AG20443 (cell line): ENCODE data around the gene RFPL1.
"Not testable (repeated sequence)": the region's sequence is repeated elsewhere in the genome, so short reads cannot be mapped to it uniquely, and the experiment has no call there.

Experiments used
- DNase-seq: peaks from one replicate; pipeline ENCODE4 v3.0.0; 2012; ENCODE audit warnings: low spot score, mixed read lengths

Gene RFPL1

DNA sequence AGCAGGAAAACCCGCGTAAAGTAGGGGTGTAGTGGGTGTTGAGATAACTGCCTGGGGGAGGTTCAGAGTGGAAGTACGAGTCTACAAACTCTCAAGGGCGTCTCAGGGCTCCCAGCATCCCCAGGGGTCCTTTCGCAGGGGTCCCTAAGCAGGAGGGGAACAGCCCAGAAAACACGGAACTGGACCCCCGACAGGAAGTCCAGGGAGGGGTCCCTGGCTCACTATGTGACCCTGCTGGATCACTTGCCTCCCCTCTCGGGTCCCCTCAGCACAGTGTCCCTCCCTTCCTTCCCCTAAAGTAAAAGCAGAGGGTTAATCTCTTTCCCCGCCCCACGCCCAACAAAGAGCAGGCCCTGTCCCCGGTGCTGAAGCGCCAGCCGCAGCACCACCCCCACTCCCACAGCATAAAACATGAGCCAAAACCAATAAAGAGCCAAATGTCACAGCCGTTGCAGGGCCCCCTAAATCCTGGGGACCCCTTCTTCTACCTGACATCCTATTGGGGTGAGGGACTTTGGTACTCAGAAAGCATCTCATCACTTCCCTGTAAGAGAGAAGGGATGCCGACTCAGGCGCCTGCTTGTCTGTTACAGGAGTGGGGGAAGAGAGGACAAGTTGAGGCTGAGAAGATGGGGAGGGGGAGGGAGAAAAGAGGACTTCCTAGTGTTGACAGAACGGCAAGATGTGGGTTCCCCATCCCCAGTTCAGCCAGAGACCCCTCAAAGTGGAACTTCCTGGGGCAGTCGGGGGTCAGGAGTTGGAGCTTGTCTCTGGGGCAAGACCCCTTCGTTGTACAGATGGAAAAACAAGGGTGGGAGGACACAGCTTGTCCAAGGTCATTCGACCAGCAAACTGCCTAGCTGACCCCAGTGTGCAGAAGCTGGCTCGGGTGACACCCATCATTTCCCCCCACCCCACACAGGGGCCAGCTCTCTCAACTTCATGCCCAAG lies 40.2 kb downstream of the RFPL1 start:
- peak; percentile 63 for DNase-seq

DNA sequence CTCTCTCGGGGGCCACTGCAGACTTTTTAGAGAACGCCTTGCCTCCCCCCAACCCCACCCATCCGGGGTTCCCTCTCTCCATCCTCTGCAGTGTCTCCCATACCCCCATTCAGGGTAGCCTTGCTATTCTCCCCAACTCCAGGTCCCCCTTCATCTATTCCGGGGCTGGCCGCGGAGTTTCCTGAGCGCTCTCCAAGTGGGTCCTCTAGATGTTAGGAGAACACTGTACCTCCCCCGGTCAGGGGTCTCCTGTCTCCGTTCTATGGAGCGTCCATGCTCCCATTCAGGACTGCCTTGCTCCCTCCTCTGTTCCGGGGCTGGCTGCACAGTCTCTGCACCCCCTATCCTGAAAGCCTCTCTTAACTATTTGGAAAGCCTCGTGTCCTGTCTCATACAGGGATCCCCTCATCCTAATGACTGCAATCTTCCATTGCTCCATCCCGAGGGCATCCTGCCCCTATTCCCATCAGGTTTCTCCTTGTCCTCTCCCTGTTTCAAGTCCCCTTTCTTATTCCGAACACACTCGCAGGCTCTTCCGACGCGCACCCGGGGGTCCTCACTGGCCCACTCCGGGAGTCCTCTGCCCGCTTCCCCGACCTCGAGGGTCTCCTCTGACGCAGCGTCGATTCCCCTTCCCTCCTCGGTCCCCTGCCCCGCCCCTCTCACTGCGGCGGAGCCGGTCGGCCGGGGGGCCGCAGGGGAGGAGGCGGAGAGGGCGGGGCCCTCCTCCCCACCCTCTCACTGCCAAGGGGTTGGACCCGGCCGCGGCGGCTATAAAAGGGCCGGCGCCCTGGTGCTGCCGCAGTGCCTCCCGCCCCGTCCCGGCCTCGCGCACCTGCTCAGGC lies 41.3 kb downstream of the RFPL1 start, which contains the start of gene NEFH:
NEFH (plus strand) TSS at position 802 of the 845 bp plus-strand sequence. CDS start 45 bp downstream, outside the sequence.
- no peak for DNase-seq

DNA sequence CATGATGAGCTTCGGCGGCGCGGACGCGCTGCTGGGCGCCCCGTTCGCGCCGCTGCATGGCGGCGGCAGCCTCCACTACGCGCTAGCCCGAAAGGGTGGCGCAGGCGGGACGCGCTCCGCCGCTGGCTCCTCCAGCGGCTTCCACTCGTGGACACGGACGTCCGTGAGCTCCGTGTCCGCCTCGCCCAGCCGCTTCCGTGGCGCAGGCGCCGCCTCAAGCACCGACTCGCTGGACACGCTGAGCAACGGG lies 41.8 kb downstream of the RFPL1 start:
- no peak for DNase-seq

DNA sequence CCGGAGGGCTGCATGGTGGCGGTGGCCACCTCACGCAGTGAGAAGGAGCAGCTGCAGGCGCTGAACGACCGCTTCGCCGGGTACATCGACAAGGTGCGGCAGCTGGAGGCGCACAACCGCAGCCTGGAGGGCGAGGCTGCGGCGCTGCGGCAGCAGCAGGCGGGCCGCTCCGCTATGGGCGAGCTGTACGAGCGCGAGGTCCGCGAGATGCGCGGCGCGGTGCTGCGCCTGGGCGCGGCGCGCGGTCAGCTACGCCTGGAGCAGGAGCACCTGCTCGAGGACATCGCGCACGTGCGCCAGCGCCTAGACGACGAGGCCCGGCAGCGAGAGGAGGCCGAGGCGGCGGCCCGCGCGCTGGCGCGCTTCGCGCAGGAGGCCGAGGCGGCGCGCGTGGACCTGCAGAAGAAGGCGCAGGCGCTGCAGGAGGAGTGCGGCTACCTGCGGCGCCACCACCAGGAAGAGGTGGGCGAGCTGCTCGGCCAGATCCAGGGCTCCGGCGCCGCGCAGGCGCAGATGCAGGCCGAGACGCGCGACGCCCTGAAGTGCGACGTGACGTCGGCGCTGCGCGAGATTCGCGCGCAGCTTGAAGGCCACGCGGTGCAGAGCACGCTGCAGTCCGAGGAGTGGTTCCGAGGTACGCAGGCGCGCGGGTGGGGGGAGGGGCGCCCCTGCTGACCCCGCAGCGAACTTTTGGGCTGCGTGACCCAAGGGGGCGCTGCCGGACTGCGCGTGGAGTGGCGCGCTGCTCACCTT lies 42.3 kb downstream of the RFPL1 start:
- peak; percentile 56 for DNase-seq

DNA sequence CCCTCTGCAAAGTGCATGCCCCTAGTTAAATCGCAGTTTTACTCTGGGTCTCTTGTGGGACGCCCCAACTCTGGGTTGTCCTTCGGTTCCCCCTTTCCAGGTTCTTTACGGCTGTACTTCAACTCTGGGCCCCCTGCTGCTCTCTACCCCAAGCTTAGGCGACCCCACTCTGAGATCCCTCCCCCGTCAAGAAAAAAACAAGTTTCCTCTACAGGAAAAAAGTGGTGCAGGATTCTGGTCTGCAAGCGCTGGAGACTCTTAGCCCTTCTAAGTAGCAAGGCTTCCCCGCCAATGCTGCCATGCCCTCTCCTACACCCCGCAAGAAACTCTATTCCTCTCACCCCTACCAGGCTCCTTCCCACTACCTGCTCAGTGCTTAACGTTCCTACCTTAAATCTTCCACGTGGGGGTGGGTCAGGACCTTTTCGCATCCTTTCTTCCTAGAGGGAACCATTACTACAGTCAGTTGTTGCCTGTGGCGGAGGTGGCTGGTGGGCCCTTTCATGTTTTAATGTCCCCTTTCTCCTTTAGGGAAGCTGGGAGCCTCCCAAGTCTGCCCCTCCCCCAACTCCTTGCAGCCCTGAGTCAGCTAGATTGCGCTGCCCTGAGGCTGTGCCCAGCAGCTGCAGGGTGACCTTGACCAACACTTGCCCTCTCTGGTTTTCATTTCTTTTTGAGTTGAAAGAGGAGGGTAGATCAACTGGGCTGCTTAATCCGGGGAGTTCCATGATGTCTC lies 43.0 kb downstream of the RFPL1 start:
- DNase-seq, result no peak

DNA sequence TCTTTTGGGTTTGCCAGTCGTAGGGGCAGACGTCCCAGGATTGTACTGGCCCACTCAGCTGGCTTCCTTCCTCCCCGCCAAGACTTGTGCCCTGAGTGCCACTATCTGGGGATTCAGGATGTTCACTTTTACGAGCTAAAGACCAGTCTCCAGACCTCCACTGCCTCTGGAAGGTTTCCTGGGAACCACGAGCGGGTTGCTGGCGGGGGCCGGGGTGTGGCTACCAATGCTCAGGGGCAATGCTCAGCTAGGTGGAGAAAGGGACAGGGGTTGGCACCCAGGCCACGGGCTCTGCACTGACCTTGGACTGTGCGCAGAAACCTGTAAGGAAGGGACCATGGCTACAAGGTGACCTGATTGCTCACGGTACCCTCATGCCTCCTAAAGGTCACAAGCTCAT lies 43.9 kb downstream of the RFPL1 start:
- DNase-seq, result no peak

DNA sequence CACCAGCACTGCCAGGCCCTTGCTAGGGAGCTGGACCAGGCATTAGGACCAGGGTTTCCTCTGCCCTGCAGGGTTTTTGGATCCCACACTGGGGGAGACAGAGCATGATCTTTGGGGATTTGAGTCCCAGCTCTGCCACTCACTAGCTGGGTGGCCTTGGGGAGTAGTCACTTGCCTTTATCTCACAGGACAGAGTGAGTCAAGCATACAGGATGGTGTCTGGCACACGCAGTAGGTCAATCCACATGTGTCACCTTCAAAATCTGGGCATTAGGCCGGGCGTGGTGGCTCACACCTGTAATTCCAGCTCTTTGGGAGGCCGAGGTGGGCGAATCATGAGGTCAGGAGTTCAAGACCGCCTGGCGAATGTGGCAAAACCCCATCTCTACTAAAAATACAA lies 44.3 kb downstream of the RFPL1 start:
- no peak for DNase-seq

DNA sequence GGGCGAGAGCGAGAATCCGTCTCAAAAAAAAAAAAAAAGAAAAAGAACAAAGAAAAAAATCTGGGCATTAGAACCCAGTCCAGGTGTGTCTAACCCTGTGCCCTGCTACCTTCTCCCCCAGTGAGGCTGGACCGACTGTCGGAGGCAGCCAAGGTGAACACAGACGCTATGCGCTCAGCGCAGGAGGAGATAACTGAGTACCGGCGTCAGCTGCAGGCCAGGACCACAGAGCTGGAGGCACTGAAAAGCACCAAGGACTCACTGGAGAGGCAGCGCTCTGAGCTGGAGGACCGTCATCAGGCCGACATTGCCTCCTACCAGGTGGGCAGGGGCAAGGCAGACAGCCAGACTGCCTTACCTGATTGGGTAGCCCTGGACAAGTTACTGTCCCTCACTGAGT lies 44.9 kb downstream of the RFPL1 start:
- no peak for DNase-seq

DNA sequence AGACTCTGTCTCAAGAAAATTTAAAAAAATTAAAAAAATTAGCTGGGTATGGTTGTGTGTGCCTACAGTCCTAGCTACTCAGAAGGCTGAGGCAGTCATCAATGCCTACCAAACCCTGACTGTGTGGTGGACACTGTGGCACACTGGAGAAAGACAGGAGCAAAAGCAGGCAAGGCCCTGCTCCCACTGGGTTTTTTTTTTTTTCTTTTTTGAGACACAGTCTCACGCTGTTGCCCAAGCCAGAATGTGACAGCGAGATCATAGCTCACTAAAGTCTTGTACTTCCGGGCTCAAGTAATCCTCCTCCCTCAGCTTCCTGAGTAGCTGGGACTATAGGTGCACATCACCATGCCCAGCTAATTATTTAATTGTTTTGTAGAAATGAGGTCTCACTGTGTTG lies 46.3 kb downstream of the RFPL1 start:
- no peak for DNase-seq

DNA sequence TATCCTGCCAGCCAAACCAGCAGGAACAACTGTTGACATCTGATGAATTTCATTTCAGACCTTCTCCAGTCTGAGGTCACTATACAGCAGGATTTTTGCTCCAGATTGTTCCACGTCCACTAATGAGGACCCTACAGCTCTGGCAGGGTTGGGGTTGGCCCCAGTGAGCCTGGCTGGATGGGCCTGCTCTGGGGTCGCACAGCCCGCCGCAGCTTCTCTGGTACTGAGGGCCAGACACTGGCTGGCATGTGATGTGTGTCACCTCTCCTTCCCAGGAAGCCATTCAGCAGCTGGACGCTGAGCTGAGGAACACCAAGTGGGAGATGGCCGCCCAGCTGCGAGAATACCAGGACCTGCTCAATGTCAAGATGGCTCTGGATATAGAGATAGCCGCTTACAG lies 47.1 kb downstream of the RFPL1 start:
- DNase-seq, result no peak

DNA sequence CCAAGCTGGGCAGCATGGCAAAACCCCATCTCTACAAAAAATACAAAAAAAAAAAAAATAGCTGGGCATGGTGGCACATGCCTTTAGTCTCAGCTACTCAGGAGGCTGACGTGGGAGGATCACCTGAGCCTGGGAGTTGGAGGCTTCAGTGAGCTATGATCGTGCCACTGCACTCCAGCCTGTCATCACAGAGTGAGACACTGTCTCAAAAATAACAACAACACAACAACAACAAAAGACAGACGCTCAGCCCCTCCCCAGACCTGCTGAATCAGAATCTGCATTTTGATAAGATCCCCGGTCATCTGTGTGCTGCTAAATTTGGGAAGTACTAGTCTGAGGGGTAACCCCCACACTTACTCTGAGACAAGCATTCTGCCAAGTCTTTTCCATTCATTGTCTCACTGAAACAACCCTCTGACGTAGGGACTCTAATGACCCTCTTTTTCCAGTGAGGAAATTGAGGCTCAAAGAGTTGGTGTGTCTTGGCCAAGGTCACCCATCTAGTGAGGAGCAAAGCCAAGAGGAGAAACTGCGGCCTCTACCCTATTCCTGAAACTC lies 49.1 kb downstream of the RFPL1 start:
- no peak for DNase-seq

DNA sequence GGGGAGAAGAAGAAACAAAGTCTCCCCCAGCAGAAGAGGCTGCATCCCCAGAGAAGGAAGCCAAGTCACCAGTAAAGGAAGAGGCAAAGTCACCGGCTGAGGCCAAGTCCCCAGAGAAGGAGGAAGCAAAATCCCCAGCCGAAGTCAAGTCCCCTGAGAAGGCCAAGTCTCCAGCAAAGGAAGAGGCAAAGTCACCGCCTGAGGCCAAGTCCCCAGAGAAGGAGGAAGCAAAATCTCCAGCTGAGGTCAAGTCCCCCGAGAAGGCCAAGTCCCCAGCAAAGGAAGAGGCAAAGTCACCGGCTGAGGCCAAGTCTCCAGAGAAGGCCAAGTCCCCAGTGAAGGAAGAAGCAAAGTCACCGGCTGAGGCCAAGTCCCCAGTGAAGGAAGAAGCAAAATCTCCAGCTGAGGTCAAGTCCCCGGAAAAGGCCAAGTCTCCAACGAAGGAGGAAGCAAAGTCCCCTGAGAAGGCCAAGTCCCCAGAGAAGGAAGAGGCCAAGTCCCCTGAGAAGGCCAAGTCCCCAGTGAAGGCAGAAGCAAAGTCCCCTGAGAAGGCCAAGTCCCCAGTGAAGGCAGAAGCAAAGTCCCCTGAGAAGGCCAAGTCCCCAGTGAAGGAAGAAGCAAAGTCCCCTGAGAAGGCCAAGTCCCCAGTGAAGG lies 50.9 kb downstream of the RFPL1 start:
- not testable (repeated sequence) for DNase-seq

DNA sequence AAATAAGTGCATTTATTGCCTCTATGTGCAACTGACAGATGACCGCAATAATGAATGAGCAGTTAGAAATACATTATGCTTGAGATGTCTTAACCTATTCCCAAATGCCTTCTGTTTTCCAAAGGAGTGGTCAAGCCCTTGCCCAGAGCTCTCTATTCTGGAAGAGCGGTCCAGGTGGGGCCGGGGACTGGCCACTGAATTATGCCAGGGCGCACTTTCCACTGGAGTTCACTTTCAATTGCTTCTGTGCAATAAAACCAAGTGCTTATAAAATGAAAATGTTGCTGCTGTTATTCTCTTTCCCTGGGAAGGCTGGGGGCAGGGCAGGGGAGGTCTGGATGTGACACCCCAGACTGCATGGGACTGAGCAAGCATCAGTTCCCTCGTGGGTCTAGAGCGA lies 52.6 kb downstream of the RFPL1 start:
- DNase-seq, result no peak
